GM19240 (cell line): ENCODE data around the gene AKAP13.
"Not testable (repeated sequence)": the region's sequence is repeated elsewhere in the genome, so short reads cannot be mapped to it uniquely, and the experiment has no call there.

Source experiments
- DNase-seq: peaks from one replicate; pipeline ENCODE4 v3.0.0; 2011; ENCODE audit warnings: low spot score; ENCODE audit not compliant: insufficient read length

The AKAP13 gene

DNA sequence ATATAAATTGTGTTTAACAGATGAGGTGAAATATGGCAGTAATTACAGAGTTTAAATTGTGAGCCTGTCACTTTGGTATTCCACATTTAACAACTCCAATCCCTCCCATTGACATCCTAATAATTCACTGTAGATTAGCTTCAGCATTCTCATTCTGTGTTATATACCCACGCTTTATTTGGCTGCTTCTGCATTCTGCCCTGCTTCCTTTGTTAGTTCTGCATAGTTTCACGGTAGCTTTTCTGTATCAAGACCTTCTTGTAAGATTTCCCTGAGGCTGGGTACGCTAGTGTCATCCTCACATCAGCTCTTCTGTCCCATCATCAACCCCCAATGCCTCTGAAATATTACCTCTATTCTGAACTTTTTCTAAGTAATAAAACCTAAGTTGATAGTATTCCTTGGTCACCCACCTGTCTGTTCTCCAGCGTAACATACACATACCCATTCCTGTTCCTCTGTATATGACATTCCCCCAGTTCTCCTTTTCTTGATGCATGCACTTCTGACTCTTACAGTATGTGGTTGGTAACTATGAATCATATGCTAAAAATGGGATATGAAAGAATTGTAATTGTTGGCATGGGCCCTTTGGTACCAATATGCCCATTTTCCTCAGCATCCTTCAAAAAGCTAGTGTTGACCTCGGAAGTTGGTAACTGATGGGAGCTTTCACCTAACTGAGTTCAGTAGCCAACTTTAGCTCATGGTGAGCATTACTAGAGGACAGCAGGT, 243.1 kb downstream of the AKAP13 start:
- no peak for DNase-seq

DNA sequence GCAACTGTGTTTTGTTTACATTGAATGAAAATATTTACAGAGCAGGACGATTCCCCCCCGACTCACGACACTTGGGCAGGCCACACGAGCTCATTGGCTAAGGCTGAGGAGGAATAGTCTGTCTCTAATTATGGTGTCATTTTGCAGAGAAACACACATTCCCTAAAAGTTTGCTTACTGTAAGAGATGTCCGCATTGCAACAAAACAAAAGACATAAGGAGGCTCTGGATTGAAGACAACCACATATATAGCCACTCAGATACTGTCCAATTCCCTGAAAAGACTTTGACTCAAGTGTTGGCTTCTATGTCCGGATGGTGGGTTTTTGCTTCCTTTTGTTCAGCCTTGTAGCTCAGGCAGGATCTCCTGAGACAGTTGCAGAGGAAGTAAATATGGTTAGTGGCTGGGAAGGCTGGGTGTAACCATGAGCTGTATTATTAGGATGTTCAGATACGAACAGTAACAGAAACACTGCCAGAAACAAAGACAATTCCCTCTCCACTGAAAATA, 243.9 kb downstream of the AKAP13 start:
- DNase-seq = no peak

DNA sequence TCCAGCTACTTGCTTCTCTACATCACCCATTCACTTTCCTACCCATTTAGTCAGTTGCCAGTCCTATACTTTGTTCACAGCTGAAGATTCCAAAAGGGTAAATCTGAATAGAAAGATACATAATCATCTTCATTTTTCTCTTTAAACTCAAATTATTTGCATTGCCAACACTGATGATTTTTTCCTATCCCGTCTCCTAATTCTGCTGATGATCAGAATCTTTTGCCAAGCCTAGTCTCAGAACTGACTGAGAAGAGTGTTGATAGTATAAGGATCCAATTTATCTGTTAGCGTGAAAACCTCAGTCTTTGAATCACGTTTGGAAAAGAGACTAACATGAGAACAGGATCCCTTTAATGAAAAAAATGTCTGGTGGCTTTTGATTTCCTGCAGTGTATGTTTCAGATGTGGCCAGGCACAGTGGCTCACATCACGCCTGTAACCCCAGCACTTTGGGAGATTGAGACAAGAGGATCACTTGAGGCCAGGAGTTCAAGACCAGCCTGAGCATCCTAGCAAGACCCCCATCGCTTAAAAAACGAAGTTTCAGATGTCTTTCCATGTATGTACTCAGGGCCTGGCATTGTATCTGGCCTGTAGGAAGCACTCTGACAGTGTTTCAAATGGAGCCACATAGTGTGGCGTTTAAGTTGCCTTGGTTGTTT, 244.9 kb downstream of the AKAP13 start:
- DNase-seq = no peak

DNA sequence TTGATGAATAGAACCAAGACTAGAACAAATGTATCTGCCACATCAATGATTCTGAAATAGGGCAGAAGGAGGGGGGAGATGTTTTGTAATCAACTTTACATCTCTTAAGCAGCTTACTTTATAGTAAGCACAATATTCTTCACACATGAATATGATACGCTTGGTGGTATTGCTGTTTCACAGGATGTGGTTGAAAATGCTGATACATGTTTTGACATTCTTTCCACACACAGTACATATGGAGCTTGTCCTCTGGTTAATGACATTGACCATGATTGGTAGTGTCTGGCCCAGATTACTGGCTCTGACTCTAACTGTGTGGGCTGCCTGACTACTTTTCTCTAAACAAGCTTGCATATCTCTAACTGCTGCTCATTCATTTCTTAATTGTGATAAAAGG, 245.5 kb downstream of the AKAP13 start:
- DNase-seq = no peak

DNA sequence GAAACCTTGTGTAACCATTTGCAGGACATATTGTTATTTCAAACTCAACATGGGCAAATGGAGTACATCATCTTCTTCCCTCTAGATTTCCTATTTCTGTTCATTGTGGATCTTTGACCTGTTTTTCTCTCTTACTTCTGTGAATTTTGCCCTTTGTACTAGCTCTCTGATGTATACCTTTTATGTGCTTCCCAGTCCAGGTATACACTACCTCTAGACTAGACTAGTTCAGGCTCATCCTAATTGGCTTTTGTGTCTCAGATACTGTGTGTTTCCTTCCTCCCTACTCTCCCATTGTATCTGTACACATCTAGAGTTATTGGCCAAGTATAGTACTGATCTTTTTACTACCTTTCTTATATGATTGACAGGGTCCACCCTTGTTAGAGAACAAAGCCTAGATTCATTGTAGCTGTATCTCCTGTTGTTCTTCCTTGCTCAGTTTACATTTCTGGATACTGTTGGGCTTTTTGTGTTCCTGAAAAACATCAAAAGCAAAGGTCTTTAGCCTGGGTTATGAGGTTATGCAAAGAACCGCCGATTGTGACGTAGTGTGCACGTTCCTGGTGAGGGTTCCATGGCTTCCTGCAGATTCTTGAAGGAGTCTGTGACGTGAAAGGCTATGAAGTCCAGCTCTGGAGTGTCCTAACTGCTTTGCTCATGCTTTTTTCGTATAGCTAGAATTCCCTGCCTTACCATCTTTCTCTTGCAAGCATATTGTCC, 247.0 kb downstream of the AKAP13 start:
- no peak for DNase-seq

DNA sequence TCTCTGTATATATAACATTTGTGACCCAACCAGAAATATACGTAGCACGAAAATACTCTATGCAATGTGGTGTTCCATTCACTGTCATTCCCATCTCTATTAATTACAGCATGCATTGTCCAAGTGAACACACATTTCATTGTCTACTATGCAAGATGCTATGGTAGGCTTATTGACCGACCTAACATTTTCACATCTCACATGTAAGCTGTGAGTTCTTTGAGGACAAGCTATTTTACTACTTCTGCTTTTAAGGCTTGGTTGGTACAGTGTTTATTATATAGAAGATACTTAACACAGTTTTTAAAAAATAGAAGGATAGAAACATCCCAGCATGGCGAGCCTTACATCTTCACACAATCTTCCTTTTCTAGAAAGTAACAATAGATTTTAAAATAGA, 249.9 kb downstream of the AKAP13 start:
- no peak for DNase-seq

DNA sequence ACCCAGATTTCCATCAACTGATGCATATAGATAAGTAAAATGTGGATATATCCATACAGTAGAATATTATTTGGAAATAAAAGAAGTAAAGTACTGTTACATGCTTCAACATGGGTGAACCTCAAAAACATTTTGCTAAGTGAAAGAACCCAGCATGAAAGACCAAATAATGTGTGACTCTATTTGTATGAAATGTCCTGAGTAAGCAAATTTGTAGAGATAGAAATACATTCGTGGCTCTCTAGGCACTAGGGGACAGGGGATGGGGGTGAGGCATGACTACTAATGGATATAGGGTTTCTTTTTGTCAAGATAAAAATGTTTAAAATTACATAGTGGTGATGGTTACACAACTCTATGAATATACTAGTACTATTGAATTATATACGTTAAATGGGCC, 250.6 kb downstream of the AKAP13 start:
- DNase-seq = no peak

DNA sequence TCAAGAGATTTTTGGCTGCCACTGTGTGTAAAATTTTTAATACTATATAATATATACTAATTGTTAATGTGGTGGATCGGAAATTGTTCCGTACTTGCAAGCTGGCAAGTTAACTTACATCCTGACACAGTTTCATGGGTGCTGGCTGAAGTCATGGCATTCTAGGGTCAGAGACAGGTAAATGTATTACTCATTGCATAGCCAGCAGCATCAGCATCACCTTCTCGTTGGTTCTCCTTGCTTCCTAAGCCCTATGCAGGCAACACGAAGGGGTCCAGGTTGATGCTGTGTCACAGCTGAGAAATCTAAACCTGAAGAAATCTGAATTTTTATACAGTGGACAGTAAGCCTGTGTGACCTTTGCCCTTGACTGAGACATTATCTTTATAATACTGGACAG, 251.6 kb downstream of the AKAP13 start:
- no peak for DNase-seq

DNA sequence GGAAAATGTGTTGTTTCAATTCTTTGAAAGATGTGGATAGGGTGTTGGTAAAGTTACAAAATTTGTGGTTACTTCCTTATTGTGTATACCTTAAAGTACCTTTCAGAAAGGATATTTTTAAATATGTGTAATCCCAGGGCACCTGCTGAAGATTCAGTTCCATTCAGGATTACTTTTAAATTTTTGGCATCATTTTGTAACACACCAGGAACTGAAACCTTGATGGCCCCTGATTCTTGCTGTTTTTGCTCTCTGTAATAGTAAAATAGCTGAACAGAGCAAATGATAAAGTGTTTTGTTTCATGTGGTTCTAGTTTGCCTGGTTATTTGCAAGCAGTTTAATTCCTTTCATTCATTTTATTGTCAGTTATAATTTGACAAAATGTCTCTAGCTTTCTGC, 253.5 kb downstream of the AKAP13 start:
- DNase-seq = no peak

DNA sequence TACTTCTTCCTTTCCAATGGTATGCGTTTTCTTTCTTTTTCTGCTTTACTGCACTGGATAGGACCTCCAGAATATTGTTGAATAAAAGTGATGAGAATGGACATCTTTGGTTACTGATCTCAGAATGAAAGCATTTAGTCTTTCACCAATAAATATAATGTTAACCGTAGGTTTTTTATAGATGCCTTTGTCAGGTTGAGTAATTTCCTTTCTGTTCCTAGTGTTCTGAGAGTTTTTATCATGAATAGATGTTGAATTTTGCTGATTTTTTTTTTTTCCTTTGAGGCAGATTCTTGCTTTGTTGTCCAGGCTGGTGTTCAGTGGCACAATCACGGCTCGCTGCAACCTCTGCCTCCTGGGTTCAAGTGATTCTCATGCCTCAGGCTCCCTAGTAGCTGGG, 255.9 kb downstream of the AKAP13 start:
- DNase-seq = no peak

DNA sequence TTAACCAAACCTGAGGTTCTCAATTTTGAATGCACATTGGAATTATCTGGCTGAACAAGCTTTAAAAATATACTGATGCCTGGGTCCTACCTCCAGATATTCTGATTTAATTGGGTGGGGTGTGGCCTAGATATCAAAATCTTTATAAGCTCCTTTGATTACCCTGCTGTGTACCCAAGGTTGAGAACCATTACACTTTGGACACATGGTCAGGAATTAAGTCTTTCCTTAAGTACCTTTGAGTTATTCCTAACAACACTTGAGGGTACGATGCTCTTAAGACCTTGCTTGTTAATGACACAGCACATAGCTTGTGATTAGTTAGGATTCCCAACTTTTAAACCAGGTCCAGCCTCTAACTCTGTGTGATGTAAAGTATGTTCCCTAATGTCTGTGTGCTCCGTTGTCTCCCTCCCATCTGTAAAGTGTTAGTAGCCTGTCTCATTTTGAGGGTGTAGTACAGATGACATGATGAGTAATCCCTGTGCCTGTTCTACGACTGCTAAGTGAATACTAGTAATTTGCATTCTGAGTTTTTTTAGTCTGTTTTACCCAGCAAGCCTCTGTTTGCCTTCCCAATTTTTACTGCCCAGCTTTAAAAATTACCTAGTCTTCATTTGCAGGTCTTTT, 259.5 kb downstream of the AKAP13 start:
- DNase-seq = no peak

DNA sequence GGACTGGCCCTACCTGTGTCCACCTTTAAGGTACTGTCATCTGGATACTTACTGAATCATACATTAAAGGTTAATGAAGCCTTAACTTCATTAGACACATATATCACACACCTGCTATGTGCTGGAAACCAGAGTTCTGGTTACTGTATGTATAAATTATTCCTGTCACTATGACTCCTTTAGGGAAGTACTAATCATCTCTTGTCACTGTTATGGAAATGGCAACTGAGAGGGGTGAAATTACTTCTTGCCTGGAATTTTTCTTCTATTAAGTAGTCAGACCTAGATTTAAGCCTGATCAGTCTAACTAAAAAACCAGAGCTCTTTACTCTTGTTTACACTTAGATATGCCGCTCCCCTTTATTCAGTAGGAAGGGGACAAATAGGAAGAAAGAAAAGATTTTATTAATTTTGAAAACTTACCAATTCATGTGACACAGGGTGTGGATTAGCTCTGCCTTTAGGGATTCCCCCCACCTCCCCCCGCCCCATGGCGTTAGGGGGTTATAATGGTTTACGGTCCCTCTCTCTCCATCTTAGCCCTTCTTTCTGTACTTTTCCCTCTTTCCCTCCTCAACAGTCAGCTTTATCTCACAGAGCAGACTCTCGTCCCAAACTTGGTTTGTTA, 261.8 kb downstream of the AKAP13 start:
- no peak for DNase-seq

DNA sequence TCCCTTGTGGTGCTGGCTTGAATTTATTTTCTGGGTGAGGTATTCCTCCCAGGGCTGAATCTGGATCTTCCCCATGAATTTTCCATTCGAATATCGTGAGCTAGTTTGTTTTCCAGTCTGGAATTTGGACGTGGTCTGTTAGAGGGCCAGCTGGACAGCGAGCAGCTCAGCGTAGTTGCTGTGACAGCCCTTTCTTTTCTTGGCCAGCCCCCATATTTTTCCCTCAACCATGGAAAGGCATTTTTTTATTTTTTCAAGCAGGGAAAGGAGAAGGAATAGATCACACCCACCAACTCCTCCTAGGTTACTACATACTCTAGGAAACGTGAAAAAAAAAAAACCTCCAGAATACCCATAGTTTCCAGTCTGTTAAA, 262.3 kb downstream of the AKAP13 start:
- DNase-seq = no peak

DNA sequence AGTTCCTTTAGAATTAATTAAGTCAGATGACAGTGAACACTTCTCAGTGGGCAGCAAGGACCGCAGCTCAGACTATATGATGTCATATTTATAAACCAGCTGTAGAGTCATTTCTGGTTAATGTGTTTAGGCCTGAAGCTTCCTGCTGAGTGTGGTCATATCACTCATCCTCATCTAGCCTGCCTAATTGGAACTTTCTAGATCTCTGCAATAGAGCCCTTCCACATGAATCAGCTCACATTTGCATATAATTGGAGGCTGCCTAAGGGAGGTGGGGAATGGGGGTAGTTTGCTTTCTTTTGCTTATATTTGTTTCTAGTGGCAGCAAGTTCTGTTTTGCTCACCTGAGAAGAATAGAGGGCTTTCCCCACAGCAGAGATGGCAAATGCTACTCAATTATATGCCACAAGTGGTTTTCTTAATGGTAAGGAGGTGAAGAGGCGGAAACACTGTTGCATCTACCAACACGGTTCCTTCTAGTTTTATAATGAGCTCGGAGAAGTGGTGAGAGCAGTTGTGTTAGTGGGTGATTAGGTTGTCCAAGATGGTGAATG, 266.2 kb downstream of the AKAP13 start:
- no peak for DNase-seq

DNA sequence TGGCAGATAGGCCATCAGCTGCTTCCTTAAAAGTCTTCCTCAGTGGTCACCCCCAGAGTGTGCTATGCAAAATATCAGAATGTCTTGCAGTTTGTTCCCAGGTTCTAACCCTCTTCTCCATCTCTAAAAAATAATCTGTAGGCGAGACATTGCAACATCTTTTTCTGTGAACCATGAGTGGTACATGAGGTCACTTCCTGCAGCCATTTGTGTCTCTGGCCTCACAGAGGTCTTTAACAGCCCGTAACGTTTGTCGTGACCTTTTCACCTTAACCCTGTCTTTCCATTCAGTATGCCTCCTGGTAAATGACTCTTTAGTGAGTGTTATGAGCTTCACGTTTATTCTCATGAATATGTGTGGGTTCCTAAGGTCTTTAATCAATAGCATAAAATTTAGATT, 269.0 kb downstream of the AKAP13 start:
- no peak for DNase-seq

DNA sequence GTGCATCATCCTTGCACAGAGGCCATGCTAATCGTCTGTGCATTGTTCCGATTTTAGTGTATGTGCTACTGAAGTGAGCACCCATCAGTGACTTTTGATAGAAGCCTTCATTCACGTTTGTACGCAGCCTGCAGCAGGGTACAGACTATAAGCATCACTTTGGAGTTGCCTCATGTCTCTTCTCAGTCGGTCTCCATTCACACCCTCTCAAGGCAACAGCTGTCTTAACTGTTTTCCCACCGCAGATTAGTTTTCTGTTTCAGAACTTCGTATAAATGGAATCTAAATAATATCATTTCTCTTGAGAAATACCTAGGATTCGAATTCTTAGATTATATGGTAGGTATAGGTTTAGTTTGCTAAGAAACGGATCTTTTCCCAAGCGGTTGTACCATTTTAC, 271.1 kb downstream of the AKAP13 start:
- DNase-seq = no peak

DNA sequence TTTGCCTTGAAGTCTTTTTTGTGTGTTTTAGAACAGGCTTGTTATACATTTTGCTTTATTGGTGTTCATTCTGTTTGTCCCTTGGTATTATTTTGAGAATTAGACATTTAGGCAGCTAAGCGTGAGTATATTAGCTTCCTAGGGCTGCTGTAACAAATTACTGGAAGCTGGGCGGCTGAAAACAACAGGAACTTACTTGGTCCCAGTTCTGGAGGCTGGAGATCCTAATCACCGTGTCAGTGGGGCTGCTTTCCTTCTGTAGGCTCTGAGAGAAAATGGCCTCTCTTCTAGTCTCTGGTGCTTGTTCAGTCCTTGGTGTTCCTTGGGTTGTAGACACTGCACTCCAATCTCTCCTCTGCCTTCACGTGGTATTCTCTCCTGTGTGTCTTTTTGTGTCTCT, 272.1 kb downstream of the AKAP13 start:
- no peak for DNase-seq

DNA sequence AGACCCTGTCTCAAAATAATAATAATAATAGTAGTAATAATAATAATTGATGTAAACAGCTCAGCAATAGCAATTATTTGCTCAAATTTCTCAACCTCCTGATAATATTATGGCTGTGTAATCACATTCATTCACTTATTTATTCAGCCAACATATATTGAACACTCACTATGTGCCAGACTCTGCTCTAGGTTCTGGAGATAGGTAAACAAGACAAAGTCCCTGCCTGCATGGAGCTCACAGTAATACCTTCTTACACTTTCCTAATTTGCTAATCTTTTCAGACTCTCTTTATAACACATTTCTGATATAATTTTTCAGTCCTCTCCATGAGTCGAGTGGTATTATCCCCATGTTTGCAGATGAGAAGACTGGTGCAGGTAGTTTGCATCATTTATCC, 276.7 kb downstream of the AKAP13 start:
- DNase-seq = no peak

DNA sequence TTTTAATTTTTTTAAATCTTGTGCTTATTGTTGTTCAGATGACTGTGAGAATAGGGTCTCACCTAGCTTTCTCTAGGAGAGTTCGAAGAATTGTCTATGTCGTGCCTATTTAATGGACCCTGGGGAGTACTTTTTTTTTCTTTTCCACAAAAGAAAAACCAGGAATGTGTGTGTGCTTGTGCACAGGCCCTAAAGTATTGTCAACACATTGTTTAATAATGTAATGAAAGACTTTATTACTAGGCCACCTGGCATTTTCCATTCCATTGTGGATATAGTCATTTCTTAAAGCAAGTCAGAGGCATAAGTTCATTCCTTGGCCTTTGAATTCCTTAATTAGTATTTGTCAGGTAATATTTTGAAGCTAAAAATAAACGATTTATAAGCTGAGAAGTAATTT, 278.4 kb downstream of the AKAP13 start:
- DNase-seq = no peak

DNA sequence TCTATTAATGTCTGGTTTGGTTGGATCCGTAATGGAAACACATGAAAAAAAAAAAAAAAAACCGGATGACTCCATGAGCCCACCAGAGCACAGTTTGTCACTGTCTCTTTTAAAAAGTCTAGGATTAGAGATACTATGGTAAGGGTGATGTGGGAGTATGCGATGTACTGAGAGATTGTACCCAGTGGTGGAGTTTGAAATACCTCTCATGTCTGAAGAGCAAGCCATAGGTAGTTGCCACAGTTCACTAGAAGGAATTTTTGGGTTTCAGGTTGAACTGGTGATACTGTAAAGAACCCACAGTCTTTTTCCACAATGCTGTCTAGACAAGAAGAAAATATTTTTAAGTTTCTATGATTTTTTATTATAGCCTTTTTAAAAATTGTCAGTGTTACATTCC, 281.5 kb downstream of the AKAP13 start:
- DNase-seq = no peak

DNA sequence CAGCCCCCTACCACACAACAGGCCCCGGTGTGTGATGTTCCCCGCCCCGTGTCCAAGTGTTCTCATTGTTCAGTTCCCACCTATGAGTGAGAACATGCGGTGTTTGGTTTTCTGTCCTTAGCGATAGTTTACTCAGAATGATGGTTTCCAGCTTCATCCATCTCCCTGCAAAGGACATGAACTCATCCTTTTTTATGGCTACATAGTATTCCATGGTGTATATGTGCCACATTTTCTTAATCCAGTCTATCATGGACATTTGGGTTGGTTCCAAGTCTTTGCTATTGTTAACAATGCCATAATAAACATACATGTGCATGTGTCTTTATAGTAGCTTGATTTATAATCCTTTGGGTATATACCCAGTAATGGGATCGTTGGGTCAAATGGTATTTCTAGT, 285.3 kb downstream of the AKAP13 start:
- not testable (repeated sequence) for DNase-seq
